Cardiac fibroblast (primary cell): Measurements from ENCODE around the gene TVP23C.

Source experiments
- DNase-seq, 2 donors: peaks; one replicate each; pipeline versions ENCODE4 v3.0.0 to v3.0.0-alpha.2; 2010; ENCODE audit warnings: low read depth in 2 of 2
- H3K4me3 ChIP-seq, 2 donors: replicated peaks in 1 of 2; 1 replicate in 1 of 2; 2 replicates in 1 of 2; pipeline ENCODE4 v1.5.1; 2011; ENCODE audit warnings: low read depth in 2 of 2, low read length in 2 of 2, mild to moderate bottlenecking in 2 of 2, moderate library complexity in 1 of 2
- CTCF ChIP-seq: IDR thresholded peaks from one replicate; pipeline ENCODE4 v1.5.1; 2011; ENCODE audit warnings: low read depth, mild to moderate bottlenecking, low read length, inconsistent platforms

Gene TVP23C

DNA sequence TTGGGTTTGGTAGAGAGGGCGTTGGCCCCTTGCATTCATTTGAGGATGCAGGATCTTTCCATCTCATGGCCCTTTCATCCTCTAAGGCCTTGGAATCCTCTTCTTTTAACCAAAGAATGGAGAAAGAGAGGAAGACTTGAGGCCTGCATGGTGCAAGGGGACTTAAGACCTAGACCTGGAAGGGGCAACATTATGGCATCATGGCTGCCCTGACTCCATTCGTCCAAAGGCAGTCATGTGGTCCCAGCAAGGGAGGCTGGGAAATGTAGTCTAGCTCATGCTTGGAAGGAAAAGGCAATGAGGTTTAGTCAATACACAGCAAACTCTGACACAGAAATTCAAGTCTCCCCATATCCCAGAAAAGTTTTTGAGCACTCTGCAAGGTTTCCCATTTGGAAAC lies 65.2 kb downstream of the TVP23C start:
- no peak for TF ChIP-seq CTCF

DNA sequence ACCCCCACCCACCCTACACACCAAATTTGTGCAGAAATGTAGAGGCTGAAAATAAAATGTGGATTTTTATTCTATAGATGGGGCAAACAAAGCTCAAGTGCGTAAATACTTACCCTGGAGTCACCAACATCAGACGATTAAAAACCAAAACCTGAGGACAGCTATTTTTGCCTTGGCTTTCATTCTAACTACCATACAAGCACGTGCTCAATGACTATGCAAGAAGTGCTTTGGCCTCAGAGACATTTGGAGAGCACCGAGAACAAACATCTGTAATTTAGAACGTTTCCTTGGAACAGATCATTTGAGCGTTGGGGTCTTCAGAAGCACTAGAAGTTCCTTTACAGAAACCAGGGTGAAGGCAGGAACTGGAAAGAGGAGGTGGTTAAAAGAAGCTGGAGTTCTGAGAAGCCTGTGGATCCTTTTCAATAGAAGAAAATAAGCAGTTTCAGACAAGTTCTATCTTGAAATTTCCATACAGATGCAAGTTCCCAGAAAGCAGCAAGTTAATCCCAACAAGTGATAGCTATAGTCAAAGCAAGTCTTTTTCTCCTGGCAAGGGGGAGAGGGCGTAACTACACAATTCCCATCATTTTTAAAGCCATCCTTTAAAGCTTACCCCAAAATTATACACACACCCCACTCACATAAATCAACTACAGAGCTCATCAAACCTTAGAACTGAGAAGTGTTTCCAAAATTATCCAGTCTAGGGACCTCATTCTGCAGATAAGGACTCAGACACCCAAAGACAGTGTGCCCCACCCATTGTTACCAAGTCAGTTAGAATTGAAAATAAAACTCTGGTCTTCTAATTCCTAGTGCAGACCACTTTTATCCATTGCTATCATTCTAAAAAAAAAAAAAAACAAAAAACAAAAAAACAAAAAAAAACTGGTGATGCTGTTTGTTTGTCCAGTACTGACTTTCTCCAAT lies 66.3 kb downstream of the TVP23C start:
- TF ChIP-seq CTCF: no peak
- no peak for DNase-seq
- no peak overlapping the region for H3K4me3 ChIP-seq

More for the DNA sequence above, 65.2 kb downstream of the TVP23C start:
- DNase-seq: peak in 1 of 2 donors; percentile 23
- H3K4me3 ChIP-seq: no peak overlapping the region

- DNase-seq: no peak
- TF ChIP-seq CTCF: no peak
- no peak overlapping the region for H3K4me3 ChIP-seq
Observed at GRCh38 chr17:15494821-15495220, 68.5 kb downstream of the TVP23C start.

DNA sequence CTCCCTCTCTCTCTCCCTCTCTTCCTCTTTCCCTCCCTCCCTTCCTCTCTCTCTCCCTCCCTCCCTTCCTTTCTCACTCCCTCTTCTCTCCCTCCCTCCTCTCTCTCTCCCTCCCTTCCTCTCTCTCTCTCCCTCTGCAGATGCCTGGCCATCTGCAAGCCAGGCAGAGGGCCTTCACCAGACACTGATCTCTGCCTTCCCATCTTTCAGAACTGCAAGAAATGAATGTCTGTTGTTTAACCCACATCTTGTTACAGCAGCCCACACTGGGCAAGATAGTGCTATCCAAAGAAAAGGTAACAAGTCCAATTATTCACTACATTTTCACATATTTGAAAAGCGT lies 69.6 kb downstream of the TVP23C start:
- no peak for TF ChIP-seq CTCF
- H3K4me3 ChIP-seq: no peak overlapping the region
- no peak for DNase-seq

DNA sequence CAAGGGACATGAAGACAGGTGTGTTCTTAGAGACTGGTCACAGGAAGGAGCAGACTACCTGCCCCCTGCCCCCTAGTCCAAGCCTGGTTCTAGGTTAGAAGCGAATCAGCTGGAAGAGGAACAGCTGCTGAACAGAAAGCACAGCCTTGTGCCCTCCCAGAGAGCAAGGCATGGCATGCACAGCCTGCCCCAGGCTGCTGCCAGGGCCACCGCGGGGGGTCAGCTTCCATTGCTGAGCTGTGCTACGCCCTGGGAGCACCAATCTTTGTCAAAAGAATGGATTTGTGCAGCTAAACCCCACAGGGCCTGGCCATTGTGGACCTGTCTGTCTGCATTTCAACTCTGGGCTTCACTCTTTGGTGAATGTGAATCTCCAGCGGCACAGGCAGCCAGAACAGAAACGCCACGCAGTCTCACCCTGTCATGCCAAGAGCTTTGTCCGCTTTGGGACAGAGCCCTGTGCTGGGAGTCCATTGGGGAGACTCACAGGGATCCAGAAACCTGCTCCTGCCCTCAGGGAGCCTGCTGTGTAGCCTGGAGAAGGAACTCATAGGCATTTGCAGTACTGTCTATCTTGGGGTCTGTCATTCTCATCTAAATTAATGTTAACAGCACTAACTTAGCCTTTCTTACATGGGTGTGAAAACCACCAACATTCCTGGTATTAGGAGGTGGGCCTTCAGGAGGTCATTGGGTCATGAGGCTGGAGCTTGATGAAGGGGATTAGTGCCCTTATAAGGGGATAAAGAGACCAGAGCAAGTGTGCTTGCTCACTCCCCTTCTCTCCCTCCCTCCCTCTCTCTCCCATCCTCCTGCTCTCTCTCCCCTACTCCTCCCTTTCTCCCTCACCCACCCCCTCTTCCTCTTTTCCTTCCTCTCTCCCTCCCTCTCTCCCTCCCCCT lies 70.2 kb downstream of the TVP23C start:
- no peak overlapping the region for H3K4me3 ChIP-seq
- no peak for TF ChIP-seq CTCF
- DNase-seq: no peak

- no peak for DNase-seq
- no peak overlapping the region for H3K4me3 ChIP-seq
- TF ChIP-seq CTCF: no peak
Observed at GRCh38 chr17:15492186-15492585, 71.1 kb downstream of the TVP23C start.
